HG02981 (cell line): Measurements from ENCODE around the gene GH2.
"Not testable (repeated sequence)": the region's sequence is repeated elsewhere in the genome, so short reads cannot be mapped to it uniquely, and the experiment has no call there.

Experiments used
- ATAC-seq: cut with Tn5 transposase; IDR thresholded peaks from one replicate; pipeline ENCODE4 v1.9.1; 2021; ENCODE audit warnings: mild to moderate bottlenecking, moderate library complexity; ENCODE audit not compliant: unreplicated experiment

The GH2 gene

DNA sequence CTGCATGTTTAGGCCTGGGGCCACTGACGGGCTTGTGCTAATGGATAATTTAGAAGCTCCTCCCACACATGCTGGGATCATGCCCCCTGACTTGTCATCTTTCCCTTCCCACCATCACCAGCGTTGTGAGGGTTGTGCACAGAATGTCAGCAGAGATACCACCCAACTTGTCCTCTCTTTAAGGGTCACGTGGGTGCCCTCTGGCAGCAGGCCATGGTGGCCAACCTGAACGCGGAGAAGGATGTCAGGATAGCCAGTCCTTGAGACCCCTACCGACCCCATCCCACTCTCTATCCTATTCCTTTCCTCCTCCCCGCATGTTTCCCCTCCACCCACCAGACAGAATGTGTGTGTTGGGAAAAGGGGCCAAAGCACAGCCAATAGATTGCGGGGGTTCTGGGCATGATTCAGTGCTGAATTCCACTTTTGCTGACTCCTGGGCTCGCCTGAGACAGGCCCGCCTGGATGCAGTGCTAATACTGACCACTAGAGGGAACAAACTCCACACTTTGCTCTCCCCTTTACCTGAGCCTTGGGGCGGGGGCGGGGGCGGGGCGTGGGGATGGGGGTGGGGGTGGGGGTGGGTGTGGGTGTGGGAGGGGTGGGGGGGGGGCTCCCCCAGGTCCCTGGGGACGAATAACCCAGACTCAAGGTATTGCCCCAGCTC lies at the start of gene GH2:
Gene GH2, minus strand, starts transcription at position 10 of the 667 bp plus-strand sequence. CDS start 143 bp downstream, outside the sequence.
- no peak for ATAC-seq

DNA sequence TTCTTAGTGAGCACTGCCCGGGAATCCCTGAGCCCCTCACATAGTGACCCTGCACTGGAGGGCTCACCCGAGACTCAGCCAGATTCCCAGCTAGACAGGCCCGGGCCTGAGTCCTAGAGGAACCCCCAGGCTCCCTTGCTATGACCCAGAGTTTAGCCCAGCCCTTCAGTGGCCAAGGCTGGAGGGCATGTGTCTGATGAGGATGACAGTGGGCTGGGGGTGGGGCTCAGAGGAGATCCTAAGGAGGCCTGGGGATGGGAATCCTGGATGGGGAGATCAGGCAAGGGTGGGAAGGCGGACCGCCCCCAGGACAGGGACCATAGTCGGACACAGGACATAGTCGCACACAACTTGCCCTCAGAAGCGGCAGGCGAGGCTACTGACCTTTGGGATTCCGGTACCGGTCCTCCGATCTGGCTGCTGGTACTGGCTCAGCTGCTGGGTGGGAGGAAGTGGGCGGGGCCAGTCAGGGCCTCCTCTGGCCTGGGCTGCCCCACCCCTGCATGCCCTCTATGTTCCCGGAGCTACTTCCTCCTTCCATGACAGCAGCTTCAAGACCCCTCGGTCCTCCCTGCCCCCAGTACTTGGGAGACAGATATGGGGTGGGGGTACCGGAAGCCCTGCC lies 49.3 kb upstream of the GH2 start:
- ATAC-seq = no peak

DNA sequence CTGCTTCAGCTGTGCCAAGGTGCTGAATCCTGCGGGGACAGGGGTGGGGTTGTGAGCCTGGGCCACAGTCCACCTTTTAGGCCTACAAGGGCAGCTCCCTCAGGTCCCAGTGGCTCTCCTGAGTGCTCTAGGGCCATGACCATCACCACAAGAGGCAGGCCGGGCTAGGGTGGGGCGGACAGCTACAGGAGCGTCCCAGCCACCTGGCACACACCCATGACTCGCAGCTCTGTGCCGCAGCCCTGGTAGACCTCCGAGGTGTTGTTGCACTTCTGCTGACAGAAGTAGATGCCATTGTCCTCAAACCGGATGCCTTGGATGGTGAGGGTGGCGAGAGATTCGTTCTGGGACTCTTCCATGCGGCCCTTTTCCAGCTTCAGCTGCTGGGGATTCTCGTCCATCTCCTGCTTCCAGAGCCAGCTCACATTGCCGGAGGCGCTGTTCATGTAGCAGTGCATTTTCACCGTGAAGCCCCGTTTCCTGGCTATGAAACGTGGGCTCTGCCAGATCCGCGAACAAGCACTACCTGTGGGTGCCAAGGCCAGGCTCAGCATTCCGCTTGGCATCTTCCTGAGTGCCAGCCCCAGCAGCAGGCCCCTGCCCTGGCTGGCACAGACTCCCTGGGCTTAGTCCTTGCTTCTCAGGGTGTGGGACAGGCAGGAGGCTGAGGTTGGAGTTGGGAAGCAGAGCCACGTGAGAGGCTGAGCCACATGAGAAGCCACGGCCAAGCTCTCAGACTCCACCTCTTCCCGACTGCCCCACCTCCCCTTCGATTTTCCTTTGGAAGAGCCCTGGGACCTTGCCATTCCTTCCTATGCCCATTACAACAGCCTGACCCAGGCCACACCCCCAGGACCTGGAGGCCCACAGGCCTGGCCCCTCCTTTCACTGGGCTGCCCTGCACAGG lies 48.4 kb upstream of the GH2 start:
- no peak for ATAC-seq

DNA sequence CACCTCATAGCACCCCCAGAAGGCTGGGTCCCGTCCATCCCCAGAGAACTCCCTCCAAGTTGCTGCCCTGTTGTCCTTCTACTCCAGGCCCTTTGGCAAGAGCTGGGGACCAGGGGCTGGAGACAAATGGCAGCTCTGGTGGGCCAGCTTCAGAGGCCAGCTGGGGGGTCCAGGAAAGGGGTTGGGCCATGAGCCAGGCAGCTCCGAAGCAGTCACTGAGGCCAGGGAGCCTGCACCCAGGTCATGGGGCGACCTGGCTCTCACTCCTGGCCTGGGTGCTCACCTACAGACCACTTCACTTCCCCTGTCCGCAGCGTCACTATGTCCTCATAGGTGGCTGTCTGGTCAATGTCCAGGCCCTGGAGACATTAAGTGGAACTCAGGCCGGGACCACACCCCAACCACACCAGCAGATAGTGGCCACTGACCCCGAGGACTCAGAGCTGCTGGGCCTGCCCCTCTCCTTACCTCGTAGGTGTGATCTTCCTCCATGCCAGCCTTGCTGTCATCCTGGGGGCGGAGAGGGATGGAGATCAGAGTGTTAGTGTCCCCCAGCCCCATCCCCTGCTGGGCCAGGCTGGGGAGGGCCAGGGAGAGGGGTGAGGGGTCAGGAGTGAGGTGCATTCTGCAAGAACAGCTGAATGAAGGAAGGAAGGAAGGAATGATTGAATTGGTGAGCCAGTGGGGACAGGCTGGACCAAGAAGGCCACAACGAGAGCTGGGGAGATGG lies 47.4 kb upstream of the GH2 start:
- ATAC-seq = no peak

DNA sequence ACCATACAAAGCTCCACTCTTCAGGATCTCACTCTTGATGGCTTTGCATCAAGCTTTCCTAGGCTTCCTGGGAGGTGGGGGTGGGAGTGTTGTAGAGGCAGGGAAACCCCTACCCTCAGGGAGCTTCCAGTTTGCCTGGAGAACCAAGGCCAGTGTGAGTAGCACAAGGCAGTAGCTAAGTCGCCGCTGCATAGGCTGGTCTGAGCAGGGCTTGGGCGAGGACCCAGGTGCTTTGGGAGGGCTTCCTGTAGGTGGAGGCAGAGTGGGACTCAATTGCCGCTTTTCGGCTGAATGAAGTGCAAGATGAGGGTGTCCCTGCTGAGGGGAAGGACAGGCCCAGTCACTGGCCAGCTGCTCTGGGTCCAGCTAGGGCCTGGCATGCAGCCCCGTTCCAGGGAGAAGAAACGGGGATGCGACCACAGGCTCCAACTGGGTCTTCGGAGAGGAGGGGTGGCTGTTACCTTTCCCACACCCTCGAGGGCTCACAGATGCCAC lies 46.5 kb upstream of the GH2 start:
- no peak for ATAC-seq

DNA sequence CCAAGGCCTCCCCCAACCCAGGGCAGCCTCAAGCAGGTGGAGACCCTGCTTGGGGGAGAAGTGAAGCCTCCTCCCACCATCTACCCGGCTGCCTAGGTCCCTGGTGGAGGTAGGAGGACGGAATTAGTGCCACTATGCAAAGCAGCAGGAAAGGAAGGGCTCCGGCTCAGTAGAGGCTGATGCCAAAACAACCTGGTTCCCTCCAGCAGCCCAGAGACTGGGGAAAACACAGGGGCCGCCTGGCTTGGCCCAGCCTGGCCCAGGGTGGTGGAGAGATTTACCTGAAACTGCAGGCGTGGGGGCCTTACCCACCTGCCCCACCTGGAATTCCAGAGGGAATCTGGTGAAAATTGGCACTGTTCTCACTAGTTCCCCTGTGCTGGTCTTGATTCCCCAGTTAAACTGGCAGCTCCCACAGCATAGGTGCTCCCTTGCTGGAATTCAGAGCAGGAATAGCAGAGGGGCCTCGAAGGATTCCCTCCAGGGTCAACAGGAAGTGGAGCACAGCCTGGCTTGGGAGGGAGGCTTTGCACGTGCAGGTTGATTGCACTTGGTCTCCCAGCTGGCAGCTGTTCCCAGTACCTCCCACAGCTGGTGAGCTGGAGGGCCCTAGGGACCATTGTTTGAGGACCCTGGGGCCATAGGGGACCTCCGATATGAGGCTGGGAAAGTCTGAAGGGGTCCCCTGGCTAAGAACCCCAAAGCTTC lies 45.9 kb upstream of the GH2 start:
- no peak for ATAC-seq

DNA sequence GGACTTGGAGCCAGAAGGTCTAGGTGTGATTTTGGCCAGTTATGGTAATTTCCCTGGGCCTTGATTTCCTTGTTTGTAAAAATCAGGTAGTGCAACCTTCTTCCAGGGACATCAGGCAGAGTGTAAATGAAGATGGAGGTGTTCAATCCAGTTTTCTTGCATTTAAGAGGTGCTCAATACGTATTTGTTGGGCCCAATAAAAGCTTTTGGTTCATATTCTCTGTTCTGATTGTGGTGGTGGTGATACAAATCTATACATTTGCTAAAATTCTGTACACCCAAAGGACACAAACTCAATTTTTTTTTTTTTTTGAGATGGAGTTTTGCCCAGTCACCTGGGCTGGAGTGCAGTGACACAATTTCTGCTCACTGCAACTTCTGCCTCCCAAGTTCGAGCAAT lies 44.4 kb upstream of the GH2 start:
- no peak for ATAC-seq

DNA sequence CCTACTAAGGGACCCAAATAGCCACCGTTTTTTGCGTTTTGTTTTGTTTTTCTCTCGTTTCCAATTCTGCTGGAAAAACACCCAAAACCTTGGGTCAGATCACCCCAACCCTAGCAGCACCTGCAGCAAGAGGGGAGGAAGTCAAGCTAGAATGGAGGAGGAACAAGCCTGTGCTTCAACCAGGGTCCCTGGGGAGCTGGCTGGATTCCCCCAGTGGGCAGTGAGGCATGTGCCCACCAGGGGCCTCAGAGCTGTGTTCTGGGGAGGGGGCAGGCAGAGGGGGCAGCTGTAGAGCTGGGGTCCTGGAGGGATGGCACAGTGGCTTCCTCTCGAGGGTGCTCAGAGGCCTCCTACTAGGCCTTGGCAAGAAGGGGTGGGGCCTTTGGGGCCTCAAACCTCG lies 43.9 kb upstream of the GH2 start:
- ATAC-seq = no peak

DNA sequence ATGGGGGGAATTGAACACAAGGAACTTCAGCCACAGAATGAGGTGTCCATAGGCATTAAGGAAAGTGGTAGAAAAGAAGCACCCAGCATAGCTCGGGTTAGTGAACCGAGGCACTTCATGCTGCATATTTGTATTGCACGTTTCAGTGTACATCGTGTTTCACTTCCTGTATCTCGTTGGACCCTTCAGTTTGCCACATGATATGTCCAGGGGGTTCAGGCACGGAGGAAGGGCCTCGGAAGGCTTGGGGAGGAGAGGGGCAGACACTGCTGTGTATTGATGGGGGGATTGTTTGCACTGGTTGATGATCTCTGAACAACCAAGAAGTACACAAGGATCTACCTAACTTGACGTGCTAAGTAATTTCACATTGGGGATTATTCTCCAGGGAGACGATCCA lies 40.7 kb upstream of the GH2 start:
- not testable (repeated sequence) for ATAC-seq

DNA sequence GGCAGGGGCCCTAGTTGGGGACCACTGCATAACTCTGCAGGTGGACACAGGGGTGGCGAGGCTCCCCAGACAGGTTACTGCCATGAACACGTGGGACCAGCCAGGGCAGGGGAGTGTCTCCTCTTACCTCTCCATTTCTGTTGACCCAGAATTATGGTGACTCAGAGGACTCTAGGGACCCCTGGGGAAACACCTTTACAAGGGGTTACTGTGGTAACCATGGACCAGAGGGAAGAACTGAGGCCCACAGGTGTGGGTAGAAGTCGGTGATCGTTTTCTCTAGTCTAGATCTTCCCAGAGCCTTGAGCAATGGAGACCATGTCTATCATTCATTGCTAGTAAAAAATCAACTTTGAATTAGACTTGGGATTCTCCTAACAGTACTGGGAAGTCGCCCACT lies 39.0 kb upstream of the GH2 start:
- ATAC-seq = not testable (repeated sequence)

DNA sequence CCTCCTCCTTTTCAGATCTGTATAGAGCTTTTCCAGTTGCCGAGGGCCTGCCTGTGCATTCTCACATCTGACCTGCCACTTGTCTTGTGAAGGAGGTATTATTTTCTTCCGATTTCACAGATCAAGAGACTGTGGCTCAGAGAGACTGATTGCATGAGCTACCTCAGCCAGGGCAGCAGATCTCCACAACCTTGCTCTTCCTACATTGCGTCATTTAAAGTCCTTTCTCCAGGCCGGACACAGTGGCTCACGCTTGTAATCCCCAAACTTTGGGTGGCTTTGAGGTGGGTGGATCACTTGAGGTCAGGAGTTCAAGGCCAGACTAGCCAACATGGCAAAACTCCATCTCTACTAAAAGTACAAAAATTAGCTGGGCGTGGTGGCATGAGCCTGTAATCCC lies 38.3 kb upstream of the GH2 start:
- ATAC-seq = not testable (repeated sequence)

DNA sequence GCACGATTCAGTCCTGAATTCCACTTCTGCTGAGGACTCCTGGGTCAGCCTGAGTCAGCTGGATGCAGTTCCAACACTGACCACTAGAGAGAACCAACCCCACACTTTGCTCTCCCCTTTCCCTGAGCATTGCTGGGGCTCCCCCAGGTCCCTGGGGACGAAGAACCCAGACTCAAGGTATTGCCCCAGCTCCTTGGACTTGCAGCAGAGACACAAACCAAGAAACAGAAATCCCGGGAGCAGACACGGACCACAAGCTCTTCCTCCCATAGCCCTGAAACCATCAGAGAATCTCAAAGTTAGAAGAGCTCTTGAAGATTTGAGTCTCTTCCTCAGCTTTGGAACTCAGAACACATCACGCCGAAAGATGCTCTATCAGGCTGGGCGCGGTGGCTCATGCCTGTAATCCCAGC lies 37.6 kb upstream of the GH2 start:
- ATAC-seq = no peak

DNA sequence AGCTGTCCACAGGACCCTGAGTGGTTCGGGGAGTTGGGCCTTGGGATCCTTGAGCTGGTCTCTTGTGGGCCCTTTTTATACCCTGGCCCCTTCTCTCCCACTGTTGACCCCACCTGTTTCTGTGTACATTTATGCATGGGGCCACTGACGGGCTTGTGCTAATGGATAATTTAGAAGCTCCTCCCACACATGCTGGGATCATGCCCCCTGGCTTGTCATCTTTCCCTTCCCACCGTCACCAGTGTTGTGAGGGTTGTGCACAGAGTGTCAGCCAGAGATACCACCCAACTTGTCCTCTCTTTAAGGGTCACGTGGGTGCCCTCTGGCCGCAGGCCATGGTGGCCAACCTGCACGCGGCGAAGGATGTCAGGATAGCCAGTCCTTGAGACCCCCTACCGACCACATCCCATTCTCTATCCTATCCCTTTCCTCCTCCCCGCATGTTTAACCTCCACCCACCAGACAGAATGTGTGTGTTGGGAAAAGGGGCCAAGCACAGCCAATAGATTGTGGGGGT lies 37.1 kb upstream of the GH2 start, which contains the start of gene GH1:
Gene GH1, minus strand, starts transcription at position 51 of the 517 bp plus-strand sequence. CDS start 63 bp downstream, outside the sequence.
- not testable (repeated sequence) for ATAC-seq

DNA sequence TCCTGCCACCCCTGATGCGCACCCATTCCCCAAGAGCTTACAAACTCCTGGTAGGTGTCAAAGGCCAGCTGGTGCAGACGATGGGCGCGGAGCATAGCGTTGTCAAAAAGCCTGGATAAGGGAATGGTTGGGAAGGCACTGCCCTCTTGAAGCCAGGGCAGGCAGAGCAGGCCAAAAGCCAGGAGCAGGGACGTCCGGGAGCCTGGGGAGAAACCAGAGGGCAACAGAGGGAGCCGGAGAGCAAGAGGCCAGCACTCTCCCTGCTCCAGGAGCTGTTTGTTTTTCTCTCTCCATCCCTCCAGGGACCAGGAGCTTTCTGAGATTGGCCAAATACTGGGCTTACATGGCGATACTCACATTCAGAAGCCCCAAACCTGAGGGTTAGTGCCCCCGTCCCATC lies 36.6 kb upstream of the GH2 start:
- no peak for ATAC-seq

DNA sequence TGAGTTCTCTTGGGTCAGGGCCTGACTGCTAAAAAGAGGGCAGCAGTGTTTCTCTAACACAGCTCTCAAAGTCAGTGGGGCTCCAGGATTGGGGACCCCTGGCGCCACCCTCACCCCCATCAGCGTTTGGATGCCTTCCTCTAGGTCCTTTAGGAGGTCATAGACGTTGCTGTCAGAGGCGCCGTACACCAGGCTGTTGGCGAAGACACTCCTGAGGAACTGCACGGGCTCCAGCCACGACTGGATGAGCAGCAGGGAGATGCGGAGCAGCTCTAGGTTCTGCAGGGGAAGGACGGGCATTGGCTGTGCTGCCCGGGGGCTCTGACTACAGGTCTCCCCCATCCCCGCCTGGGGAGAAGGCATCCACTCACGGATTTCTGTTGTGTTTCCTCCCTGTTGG lies 35.9 kb upstream of the GH2 start:
- ATAC-seq = no peak

DNA sequence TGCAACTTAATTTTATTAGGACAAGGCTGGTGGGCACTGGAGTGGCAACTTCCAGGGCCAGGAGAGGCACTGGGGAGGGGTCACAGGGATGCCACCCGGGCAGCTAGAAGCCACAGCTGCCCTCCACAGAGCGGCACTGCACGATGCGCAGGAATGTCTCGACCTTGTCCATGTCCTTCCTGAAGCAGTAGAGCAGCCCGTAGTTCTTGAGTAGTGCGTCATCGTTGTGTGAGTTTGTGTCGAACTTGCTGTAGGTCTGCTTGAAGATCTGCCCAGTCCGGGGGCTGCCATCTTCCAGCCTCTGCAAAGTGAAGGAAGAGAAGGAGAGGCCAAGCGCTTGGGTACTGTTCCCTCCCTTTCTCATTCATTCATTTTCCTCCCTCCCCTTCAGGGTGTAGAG lies 35.5 kb upstream of the GH2 start:
- not testable (repeated sequence) for ATAC-seq

DNA sequence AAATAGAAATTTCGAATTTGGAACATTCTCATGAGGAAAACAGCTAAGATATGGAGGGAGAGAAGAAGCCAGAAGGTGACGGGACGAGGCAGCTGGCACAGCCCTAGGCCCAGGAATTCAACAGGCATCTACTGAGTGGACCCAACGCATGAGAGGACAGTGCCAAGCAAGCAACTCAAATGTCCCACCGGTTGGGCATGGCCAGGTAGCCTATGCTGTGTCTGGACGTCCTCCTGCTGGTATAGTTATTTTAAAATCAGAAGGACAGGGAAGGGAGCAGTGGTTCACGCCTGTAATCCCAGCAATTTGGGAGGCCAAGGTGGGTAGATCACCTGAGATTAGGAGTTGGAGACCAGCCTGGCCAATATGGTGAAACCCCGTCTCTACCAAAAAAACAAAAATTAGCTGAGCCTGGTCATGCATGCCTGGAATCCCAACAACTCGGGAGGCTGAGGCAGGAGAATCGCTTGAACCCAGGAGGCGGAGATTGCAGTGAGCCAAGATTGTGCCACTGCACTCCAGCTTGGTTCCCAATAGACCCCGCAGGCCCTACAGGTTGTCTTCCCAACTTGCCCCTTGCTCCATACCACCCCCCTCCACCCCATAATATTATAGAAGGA lies 34.9 kb upstream of the GH2 start:
- no peak for ATAC-seq

DNA sequence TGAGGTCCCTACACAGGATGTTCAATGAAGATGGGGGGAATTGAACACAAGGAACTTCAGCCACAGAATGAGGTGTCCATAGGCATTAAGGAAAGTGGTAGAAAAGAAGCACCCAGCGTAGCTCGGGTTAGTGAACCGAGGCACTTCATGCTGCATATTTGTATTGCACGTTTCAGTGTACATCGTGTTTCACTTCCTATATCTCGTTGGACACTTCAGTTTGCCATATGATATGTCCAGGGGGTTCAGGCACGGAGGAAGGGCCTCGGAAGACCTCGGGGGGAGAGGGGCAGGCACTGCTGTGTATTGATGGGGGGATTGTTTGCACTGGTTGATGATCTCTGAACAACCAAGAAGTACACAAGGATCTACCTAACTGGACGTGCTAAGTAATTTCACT lies 34.0 kb upstream of the GH2 start:
- not testable (repeated sequence) for ATAC-seq

DNA sequence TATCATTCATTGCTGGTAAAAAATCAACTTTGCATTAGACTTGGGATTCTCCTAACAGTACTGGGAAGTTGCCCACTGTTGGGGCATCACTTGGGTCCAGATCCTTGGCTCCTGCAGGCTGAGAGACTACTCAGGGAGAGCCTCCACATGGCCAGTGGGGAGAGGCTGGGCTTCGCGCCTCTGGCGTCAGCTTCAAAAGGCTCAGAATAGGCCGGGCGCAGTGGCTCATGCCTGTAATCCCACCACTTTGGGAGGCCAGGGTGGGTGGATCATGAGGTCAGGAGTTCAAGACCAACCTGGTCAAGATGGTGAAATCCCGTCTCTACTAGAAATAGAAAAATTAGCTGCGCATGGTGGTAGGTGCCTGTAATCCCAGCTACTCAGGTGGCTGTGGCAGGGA lies 32.7 kb upstream of the GH2 start:
- no peak for ATAC-seq
